AG10803 (cell line): ENCODE measurements around the gene ARFGAP3.
"Not testable (repeated sequence)": the region's sequence is repeated elsewhere in the genome, so short reads cannot be mapped to it uniquely, and the experiment has no call there.

Experiments used
- DNase-seq: peaks from one replicate; pipeline ENCODE4 v3.0.0; 2010; ENCODE audit warnings: low read depth
- H3K4me3 ChIP-seq: 2 replicates; pipeline ENCODE4 v1.5.1; 2011; ENCODE audit warnings: mild to moderate bottlenecking, low read length, control low read depth
- TF ChIP-seq, protein P1 (sequence below): conservative IDR thresholded peaks from 2 replicates; pipeline ENCODE4 v1.5.1; 2011; ENCODE audit warnings: mild to moderate bottlenecking, low read length, control low read depth, inconsistent platforms

ARFGAP3 gene

DNA sequence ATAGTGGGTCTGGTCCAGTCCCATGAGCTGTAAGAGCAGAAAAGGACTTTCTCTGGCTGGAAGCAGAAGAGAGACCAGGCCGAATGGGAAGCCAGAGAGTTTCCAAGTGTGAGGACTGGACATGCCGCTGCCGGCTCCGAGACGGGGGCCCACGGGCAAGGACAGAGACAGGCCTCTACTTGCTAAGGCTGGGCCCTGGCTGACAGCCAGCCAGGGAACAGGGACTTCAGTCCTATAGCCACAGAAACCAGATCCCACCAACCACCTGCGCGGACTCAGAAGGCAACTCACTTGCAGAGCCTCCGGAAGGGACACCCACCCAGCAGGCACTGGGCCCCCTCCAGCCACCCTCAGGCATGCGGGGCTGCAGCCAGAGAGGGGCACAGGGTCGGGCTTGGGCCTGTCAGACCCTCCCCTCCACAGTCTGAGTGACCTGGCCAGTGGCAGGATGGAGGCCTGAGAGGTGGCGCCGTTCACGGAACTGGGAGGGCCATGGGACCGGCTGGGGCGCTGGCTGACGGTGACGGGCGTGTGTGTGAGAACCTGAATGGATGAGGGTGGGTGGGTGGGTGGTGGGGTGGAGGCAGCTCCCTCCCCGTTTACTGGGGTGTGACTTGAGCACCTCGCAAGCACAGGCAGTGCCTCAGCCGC lies 88.6 kb downstream of the ARFGAP3 start:
- H3K4me3 ChIP-seq = no peak overlapping the region
- no peak for DNase-seq
- TF ChIP-seq, protein P1, sequence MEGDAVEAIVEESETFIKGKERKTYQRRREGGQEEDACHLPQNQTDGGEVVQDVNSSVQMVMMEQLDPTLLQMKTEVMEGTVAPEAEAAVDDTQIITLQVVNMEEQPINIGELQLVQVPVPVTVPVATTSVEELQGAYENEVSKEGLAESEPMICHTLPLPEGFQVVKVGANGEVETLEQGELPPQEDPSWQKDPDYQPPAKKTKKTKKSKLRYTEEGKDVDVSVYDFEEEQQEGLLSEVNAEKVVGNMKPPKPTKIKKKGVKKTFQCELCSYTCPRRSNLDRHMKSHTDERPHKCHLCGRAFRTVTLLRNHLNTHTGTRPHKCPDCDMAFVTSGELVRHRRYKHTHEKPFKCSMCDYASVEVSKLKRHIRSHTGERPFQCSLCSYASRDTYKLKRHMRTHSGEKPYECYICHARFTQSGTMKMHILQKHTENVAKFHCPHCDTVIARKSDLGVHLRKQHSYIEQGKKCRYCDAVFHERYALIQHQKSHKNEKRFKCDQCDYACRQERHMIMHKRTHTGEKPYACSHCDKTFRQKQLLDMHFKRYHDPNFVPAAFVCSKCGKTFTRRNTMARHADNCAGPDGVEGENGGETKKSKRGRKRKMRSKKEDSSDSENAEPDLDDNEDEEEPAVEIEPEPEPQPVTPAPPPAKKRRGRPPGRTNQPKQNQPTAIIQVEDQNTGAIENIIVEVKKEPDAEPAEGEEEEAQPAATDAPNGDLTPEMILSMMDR = no peak

GRCh38 chr22:42766860-42767259 lies 90.2 kb downstream of the ARFGAP3 start:
- TF ChIP-seq, protein P1 = no peak
- no peak for DNase-seq
- H3K4me3 ChIP-seq = no peak overlapping the region

DNA sequence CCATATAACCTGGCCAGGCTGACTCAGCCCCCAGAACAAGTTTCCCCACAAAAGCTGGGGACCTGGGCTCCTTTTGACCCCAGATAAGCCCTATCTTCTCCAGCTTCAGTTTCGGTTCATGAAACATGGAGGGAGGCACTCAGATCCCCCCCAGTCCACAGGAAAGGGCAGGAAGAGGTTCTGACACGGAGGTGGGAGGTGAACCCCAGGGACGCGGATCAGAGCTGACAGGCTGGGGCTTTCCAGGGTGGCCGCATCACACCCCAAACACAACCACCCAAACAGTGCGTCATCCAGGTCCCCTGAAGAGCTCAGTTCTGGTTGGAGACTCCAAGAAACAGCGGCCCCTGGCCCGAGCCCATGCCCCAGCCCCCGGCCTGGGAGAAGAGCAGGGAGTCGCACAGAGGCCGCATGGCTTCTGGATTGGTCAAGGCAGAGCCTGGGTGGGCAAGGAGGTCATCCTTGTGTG lies 92.1 kb downstream of the ARFGAP3 start:
- TF ChIP-seq, protein P1 = no peak
- DNase-seq = no peak
- no peak overlapping the region for H3K4me3 ChIP-seq

GRCh38 chr22:42763965-42764480 lies 93.0 kb downstream of the ARFGAP3 start:
- no peak for DNase-seq
- TF ChIP-seq, protein P1 = no peak
- no peak overlapping the region for H3K4me3 ChIP-seq

DNA sequence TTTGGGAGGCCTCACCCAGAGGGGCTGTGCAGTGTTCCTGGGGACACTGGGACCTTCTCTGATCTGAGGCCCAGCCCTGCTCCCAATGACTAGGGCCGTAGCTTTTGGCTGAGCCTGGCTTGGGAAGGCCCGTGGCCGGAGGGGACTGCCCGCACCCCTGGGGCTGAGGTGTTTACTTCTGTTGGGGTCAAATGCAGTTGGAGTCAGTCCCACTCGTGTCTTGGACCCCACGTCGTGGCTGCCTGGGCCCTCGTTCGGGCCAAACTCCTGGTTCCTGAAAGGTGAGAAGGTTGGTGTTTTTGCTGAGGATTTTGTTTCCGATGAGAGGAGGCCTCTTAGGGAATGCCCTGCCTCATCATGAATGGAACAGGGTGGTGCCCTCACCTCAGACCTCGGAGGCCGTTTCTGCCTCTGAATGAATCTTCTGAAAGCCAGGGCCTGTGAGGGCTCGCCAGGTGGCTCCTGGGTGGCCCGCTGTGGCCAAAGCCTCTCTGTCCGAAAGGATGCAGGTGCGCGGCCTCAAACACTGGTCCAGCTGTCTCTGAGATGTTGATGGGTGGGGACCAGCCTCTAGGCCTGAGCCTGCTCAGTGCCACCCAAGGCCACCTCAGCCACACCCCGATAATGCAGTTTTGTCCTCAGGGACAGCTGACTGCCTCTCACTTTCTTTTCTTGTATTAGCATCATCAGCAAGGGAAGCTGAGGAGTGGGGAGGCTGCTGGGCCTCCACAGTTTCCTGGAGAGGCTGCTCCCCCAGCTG lies 96.1 kb downstream of the ARFGAP3 start:
- TF ChIP-seq, protein P1 = no peak
- no peak for DNase-seq
- H3K4me3 ChIP-seq = no peak overlapping the region

- DNase-seq = peak; percentile 62
- H3K4me3 ChIP-seq = no peak overlapping the region
Observed at GRCh38 chr22:42758931-42759629, 98.0 kb downstream of the ARFGAP3 start.

DNA sequence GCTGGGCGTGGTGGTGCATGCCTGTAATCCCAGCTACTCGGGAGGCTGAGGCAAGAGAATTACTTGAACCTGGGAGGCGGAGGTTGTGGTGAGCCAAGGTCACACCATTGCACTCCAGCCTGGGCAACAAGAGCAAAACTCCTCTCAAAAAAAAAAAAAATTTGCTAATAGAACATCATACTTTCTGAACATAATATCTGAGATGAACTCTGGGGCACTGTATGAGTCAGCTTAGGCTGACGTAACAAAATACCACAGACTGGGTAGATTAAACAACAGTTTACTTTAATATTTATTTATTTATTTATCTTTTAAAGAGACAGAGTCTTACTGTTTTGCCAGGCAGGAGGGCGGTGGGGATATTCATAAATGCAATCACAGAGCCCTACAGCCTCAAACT lies 101.5 kb downstream of the ARFGAP3 start:
- not testable (repeated sequence) for H3K4me3 ChIP-seq
- DNase-seq = peak; percentile 89

More at GRCh38 chr22:42758931-42759629, 98.0 kb downstream of the ARFGAP3 start:
- TF ChIP-seq, protein P1 = no peak

DNA sequence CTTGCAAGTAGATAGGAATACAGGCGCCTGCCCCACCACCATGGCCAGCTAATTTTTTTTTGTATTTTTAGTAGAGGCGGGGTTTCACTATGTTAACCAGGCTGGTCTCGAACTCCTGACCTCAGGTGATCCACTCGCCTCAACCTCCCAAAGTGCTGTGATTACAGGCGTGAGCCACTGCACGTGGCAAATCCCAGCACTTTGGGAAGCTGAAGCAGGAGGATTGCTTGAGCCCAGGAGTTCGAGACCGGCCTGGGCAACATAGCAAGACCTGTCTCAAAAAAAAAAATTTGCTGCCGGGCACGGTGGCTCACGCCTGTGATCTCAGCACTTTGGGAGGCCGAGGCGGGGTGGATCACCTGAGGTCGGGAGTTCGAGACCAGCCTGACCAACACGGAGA lies 102.0 kb downstream of the ARFGAP3 start:
- not testable (repeated sequence) for DNase-seq, H3K4me3 ChIP-seq
